DMS 273 (cell line): ENCODE measurements around the gene CDK6.
A peak's percentile ranks its signal among the peaks of the same experiment; 100 is the strongest.

Experiments
- DNase-seq: peaks from one replicate; lab custom pipeline; 2025; ENCODE audit not compliant: unreplicated experiment; lab: John Stamatoyannopoulos, UW

Gene CDK6

DNA sequence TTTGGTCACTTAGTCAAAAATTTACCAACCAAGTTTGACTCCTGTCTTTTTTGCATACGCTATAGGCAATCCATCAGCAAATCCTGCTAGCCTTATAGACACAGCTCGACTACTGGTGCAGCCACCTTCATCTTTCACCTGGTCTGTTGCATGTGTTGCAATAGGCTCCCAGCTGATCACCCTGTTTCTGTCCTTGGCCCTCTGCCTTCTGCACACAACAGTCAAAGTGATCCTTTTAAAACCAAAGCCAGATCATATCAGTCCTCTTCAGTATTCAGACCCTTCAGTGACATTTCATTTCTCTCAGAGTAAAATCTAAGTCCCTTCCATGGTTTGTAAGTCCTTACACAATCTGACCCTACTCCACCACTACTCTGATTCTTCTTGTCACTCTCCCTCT lies 10.9 kb upstream of the CDK6 start:
- DNase-seq: no peak

DNA sequence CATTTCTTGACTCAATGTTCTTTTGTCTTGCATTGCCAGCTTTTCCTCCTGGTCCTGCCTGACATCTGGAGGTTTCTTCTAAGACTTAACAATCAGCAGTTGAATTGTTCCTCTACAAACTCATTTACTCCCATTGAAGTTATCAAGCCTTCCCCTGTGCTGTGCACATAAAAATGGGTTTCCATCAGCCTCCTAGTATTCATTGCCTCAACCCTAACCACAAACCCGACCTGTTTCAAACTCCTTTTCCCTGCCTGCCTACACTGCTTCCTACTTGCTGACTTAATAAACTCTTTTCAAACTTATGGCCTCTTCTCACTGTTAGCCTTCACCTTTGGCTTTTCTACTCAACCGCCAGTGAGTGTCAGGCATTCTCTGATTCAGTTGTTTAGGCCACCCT lies 9.4 kb upstream of the CDK6 start:
- no peak for DNase-seq

DNA sequence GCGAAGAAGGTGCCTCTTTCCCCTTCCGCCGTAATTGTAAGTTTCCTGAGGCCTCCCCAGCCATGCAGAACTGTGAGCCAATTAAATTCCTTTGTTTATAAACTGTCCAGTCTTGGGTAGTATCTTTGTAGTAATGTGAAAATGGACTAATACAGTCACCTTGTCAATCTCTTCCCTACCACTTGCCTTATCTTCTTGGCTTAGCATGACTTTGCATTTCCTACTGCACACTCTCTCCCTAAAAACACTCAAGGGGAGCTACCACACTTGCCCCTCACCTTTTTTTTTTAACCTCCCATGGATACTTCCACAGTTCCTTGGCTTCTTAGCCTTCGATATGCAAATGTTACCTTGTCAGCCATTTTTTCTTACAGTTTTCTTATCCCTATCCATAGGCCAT lies 7.4 kb upstream of the CDK6 start:
- DNase-seq: no peak

DNA sequence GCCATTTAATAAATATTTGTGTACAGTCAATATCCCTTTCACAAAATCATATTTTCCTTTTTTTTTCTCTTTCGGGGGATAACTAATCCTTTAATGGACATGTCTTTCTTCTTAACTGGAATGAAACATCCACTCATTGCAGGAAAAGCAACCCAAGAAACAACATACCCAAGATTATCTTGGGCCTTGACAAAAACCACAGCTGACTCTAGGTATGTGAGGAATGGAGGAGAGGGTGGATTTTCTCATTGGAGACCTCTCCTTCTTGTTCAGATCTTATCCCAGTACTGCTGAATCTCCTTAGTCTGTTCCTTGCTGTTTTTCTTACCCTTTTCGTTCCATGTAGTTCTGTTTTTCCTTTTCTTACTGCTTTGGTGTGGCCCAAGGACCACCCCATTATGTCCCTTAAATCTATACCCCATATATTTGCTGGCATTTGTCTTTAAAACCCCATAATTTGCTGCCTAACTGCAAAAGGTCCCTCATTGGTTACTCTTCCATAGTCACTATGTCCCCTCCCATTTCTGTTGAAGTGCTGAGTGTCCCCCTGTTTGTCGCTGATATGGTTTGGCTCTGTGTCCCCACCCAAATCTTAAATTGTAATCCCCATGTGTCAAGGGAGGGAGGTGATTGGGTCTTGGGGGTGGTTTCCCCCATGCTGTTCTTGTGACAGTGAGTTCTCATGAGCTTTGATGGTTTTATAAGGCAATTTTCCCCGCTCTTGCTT lies 6.8 kb upstream of the CDK6 start:
- no peak for DNase-seq

DNA sequence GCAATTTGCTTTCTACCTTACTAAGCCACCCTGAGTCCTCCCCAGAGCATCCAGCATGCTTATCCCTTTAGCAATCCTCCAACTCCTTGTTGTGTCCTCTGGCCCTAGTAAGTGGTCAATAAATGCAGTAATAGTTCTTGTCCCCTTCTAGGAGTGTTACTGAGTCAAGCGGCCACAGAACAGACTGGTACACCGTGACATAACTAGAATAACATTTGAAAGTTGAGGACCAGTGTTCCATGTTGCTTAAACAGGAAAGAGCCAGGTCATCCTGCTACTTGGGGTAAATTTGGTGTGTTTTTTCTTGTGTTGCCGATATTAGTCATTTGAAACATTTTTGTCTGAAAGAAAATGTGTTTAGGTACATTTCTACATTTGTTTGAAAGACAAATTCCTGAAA lies 4.8 kb upstream of the CDK6 start:
- DNase-seq: no peak

DNA sequence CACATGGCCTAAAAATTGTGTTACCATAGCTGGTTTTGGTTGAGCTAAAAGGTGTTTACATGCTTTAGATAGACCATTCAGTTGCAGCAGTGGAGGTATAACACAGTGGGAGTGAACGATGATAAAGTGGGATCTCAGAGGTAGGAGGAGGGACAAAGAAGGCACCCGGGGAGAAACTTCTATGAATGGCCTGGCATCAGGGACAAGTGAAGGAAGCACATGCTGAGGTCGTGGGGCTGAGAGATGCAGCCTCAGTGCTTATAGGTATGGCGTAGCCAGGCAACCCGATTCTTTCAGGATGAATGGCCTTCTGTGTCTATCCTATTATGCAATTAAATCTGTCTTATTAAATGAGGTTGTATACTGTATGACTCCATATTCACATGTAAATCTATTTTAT lies 3.9 kb upstream of the CDK6 start:
- DNase-seq: no peak

DNA sequence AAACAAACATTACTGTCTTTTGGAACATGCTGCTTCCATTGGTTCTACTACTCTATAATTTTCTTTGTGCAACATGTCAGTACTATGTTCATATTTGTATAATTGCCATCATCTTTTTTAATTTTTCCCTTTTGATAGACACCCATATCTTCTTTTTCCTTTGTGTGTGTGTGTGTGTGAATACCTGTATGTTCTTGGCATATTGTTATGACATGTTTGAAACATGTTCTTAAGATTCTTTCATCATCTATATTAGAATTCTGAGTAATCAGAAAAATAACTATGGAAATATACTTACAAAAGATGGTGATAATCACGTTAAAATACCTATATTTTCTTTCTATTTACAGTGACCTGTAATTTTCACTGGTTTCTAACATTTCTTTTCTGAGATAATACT lies 3.5 kb upstream of the CDK6 start:
- DNase-seq: no peak

DNA sequence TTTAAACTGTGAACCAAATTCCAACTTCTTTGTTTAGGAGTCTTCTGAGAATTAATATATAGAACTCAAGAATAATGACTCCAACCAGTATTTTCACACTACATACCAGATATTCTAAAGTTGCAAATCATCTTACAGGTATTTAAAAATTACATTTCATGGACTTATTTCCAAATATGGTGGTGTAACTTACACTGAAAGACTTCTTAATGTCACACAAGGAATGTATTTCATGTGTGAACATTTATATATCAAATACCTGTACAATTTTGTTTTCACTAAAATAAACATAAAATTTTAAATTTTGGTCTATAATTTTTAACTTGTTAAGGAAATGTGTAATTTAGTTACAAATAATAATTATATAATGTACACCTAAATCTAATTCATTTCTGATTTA lies 2.6 kb upstream of the CDK6 start:
- DNase-seq: no peak

DNA sequence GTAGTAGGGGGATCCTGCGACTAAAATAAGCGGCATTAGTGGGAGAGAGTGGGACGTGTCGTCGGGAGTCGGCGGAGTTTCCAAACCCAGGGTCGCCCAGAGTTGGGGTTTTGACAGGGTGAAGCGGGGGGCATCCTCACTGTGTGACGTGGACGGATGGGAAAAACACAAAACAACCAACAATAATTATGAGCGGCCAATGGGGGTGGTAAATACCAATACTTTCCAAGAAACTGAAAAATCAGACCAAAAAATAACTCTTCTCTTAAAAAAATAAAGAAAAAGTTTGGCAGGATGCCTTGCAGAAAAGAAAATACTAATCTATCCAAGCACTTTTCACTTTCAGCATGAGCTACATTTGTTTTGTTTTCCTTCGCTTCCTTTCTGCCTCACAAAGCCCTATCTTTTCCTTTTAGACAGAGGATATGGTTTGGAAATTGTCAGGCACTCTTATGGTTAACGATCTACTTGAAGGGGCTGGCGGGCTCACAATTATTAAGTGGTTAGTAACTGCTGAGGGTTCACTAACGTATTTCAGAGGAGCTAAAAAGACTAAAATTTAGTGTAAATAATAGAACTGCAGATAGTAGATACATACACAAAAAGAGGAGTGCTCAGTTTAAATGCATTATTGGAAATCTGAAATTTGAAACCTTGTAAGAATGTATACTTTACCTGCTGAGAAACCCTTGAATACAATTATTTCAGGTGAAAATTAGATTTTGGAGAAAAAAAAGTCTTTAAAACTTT lies 802 bp upstream of the CDK6 start:
- DNase-seq: peak; percentile 58

DNA sequence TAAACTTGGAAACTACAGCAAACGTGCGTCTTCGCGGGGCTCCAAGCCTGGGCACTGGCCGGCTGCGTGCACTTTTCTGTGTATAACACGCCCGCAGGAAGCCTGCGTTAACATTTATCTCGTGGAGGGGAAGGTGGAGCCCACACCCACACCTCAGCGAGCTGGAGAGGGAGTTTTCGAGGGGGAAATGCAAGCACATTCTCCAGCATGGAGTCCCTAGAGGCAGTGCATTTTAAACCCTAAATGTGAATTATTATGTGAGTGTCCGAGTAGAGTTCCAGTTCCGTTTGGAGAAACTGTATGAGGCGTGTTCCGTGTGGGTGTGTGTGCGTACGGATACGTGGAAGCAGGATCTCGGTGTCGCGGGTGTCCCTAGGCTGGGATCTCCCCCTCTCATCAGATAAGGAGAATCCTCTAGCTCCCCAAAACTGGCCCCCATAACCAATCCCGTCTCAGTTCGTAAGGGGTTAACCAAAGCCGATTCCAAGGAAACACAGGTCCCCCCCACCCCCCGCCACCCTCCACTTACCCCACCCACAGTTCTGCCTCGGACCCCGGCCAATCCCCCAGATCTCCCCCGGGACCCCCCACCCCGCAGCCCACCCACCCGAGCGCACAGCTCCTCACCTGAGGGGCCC lies 403 bp downstream of the CDK6 start:
- peak; percentile 72 for DNase-seq

DNA sequence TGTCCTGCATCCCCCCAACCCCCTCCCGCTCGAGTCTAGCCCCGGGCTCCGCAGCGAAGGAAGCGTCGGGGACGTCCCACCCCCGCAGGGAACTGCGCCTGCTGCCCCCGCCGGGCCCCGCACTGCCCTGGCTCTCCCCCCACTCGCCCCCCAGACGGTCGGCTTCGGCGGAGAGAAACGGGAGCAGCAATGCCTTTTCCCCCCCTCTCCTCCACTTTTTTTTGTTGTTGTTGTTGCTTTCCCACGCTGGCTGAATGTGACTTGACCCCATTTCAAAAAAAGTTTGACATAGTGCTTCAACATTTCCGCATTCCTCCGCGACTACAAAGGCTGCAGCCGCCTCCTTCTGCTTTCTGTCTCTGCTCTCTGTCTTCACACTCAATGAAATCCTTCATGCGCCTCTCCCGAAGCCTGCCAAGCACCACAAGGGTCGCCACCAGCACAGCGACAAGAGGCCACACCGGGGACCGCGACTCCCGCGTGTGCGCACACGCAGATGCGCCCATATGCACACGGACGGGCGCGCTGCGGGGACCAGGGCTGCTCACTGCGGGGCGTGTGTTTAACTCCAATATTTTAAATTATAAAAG lies 1.0 kb downstream of the CDK6 start:
- DNase-seq: peak; percentile 83

DNA sequence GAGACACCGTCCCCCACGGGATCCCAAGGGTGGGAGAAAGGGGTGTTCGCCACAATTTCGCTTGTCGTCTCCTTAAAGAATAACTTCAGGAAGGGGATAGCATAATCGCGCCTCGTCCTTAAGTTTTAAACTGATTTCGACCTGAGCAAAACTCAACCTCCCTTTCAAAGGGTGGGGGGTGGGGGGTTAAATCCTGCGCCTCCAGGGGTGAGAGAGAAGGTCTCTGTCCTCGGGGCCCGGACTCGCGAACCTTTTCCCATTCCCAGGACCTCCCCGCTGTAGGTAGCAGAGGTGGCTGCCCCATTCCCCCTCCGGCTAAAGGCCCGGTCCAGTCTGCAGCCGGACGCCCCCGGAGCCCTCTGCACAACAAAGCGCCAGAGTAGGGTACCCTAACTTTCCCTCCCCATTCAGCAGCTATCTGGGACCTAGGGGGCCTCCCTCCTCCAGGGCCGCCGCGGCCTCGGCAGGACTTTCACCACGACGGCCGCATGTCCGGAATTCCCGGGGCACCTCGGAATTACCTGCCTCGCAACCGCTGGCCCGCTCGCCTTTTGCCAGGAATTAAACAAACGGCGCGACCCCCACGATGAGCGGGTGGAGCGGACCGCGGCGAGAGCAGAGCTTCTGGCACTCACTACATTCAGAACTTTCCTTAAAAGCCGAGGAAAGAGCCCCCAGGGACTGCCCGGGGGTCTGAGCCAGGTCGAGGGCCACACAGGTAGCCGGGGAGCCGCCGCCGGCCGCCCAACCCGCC lies 1.7 kb downstream of the CDK6 start:
- peak; percentile 84 for DNase-seq

DNA sequence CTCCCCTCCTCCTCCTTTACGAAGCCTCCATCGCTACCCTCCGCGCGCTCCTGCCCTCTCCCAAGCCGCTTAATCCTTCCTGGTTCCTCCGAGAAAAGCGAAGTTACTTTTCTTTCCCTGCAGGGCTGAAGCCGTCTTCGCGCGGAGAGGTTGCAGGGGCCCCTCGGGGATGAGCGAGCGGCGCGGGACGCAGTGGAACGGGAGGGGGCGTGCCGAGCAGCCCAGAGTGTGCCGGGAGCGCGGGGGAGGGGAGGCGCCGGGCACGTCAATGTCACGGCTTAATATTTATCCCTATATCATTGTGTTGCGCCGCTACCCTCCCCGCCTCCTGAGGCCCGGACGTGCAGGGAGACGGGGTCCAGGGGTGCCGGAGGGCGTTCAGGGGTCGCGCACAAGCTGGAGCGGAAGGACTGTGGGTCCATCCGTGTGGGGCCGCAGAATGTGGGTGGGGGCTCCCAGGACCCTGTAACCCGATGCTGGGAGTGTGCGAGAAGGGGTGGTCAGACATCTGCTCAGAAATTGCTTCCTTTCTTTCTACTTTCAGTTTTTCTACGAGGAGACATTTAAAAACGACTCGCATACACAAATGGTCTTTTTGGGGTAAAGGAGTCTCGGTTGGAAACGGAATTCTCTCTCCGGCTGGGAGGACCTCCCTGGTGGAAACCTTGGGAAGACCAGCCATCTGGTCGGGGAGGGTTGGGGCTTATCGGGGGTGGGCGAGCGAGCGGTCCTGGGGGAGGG lies 2.4 kb downstream of the CDK6 start:
- peak; percentile 92 for DNase-seq

DNA sequence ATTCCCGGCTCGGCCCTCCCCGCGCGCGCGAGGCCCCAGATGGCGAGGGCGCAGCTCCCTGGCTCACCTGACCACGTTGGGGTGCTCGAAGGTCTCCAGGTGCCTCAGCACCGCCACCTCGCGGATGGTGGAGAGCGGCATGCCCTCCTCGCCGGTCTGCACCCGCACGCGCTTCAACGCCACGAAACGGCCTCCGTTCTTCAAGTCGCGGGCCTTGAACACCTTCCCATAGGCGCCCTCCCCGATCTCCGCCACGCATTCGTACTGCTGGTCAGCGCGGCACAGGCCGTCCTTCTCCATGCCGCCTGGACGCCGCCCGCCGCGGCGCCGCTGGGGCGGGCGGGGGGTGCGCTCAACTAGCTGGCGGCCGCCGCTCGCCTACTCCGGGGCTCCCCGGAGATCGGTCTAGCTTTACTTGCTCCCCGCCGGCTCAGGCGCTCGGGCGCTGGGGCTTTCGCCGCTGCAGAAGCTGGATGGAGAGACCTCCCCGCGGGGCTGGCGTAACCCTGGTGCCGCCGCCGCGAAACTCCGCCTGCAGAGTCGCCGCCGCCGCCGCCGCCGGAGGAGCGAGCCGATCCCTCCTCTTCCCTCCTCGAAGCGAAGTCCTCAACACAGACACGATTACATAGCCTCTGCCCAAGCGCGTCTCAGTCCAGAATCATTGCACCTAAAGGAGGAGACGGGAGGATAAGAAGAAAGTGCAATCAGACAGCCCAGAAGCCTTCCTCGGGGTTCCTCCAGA lies 3.2 kb downstream of the CDK6 start:
- peak; percentile 98 for DNase-seq

DNA sequence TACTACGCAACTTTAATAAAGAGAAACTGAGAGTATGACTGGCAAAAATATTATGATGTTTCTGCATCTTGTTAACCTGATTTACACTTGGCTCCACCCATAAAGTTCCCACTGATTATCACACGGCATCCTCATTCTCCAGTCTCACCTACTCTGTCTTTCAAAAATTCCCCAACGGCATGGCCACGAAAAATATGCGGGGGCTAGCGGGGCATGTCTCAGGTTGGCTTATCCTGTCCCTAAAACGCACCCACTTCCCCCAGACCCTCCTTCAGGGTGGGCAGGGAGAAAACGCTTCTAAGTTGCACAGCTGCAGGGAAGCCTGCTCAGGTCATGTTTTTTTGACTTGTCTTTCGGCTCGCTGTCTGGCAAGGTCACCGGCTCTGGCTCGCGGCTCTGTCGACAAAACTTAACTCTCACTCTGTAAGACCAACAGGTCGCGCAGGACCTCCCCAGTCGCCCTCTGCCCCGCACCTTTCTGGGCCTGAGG lies 3.8 kb downstream of the CDK6 start:
- DNase-seq: no peak

DNA sequence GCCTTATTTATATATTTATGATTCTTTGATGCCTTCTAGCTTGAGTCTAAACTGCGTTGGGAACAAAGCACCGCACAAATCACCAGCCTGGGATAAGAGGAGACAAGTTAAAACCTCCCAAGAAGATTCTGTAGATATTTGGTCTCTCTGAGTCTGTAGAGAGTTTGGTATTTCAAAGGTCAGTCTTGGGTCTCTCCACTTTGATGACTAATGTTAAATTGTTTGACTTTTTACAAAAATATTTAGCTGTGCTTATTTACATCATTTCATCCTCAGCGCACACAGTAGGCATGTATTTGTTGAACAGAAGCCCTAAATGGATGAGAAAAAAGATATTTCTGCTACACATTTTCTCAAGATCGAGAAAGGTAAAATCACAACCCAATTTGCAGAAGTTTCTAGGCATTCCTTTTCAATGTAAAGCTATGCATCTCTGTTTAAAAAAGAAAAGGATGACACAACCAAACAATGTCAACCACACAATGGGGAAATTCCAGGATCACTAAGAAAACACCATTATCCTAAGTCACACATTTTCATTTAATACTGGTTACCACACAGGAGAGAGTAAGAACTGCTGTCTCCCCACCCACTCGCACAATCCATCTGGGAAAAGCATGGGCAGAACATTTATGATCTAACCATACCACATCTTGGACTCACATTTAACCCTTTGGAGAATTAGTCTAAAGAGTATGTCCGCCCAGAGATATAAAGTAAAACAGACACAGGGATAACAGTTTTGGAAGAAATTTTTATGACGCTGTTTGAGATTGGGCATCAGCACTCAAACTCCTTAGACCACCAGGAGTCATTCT lies 4.4 kb downstream of the CDK6 start:
- DNase-seq: peak; percentile 66

DNA sequence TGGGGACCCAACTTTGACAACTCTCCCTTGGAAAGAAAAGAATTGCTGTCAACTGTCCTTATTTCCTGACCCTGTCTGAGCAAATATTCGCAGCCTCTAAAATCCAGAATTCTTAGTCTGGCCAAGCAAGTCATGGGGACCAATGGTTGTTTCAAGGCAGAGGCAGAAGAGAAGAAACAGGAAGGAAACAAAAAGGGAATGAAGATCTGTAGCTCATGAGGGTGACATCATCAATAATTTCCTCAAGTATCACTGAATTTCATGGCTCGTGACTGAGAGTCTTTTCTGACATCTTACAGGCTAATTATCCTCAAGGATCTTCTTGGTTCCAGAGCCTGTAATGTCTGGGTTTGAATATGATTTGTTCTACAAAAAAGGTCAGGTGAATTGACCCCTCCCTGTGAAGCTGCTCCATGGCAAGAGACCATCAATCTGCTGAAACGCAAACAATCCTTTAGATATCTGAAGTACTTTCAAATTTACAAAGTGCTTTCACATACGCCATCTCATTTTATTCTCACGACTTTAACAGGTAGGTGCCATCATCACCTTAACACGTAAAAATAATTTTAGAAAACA lies 5.8 kb downstream of the CDK6 start:
- no peak for DNase-seq

DNA sequence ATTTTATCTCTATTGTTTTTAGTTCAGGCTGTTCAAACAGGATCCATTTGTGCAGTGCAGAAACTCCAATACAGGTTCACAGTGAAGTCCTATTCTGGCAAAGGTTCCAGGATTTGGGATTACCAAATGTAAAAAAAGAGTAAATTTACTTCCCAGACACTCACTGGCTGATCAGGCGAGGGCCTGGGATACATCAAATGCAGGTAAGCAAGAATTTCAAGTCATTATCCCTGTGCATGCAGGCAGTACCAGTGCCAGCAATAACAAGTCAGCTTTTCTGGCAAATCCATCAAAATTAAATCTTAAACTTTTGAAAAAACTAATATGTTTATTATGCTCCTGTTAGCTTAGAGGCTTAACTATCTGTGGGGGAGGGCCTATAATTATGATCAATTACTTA lies 6.3 kb downstream of the CDK6 start:
- DNase-seq: no peak
